Keratinocyte (primary cell): Measurements from ENCODE around the gene TPSAB1.
"Not testable (repeated sequence)": the region's sequence is repeated elsewhere in the genome, so short reads cannot be mapped to it uniquely, and the experiment has no call there.

ENCODE experiments used
- EZH2 ChIP-seq: IDR thresholded peaks from one replicate; pipeline ENCODE4 v1.6.1; 2012; ENCODE audit warnings: inconsistent platforms, mild to moderate bottlenecking, low read length, moderate library complexity
- TF ChIP-seq, protein P1 (sequence below), 3 experiments: IDR thresholded peaks in 1 of 3; conservative IDR thresholded peaks in 1 of 3; optimal IDR thresholded peaks in 1 of 3; 2 replicates in 2 of 3; 3 replicates in 1 of 3; pipeline versions ENCODE3 to v1.5.1; 2011; ENCODE audit warnings: low read length in 3 of 3, mild to moderate bottlenecking in 3 of 3, moderate library complexity in 2 of 3, control low read depth in 1 of 3, inconsistent platforms in 1 of 3; ENCODE audit not compliant: insufficient read depth in 2 of 3; ENCODE audit errors: extremely low read depth in 1 of 3

GRCh38 chr16:1255276-1256122 lies 15.0 kb downstream of the TPSAB1 start, which contains the start of gene TPSD1:
- TF ChIP-seq, protein P1, sequence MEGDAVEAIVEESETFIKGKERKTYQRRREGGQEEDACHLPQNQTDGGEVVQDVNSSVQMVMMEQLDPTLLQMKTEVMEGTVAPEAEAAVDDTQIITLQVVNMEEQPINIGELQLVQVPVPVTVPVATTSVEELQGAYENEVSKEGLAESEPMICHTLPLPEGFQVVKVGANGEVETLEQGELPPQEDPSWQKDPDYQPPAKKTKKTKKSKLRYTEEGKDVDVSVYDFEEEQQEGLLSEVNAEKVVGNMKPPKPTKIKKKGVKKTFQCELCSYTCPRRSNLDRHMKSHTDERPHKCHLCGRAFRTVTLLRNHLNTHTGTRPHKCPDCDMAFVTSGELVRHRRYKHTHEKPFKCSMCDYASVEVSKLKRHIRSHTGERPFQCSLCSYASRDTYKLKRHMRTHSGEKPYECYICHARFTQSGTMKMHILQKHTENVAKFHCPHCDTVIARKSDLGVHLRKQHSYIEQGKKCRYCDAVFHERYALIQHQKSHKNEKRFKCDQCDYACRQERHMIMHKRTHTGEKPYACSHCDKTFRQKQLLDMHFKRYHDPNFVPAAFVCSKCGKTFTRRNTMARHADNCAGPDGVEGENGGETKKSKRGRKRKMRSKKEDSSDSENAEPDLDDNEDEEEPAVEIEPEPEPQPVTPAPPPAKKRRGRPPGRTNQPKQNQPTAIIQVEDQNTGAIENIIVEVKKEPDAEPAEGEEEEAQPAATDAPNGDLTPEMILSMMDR (optimal IDR thresholded peaks at IDR 0.05 in 1 of 3, IDR thresholded peaks at IDR 0.05 in 1 of 3, conservative IDR thresholded peaks at IDR 0.05 in 1 of 3; ENCODE audit: extremely low read depth in 1 of 3, insufficient read depth in 2 of 3, low read length in 3 of 3), result not testable (repeated sequence)
- TF ChIP-seq EZH2, result not testable (repeated sequence)
